ENCODE measurements around the gene MSANTD1.

MSANTD1 gene

GRCh38 chr4:3239998-3240920 lies 8.7 kb upstream of the MSANTD1 start:
- CTCF ChIA-PET = no interaction called here
- TF ChIP-seq FOXM1 (IDR thresholded peaks at IDR 0.05; ENCODE audit: borderline replicate concordance) = no peak
- TF ChIP-seq LEF1 (IDR thresholded peaks at IDR 0.05; ENCODE audit: borderline replicate concordance) = no peak
- no peak for TF ChIP-seq ARNT (IDR thresholded peaks at IDR 0.05)
- TF ChIP-seq ZNF384 (IDR thresholded peaks at IDR 0.05) = no peak
- no peak for TF ChIP-seq HDGF (IDR thresholded peaks at IDR 0.05; ENCODE audit: borderline replicate concordance)
- TF ChIP-seq SUZ12 (IDR thresholded peaks at IDR 0.05) = no peak
- no peak for TF ChIP-seq CTBP1 (IDR thresholded peaks at IDR 0.05; ENCODE audit: borderline replicate concordance)
- no peak for TF ChIP-seq L3MBTL2 (conservative IDR thresholded peaks at IDR 0.05)
- TF ChIP-seq SP1 (IDR thresholded peaks at IDR 0.05) = no peak
- no peak for TF ChIP-seq FOXA1 (IDR thresholded peaks at IDR 0.05)
- no peak for TF ChIP-seq PKNOX1 (IDR thresholded peaks at IDR 0.05)
- no peak for TF ChIP-seq ELF4 (IDR thresholded peaks at IDR 0.05)
- TF ChIP-seq BHLHE40 (IDR thresholded peaks at IDR 0.05; ENCODE audit: borderline replicate concordance) = no peak
- TF ChIP-seq TARDBP (IDR thresholded peaks at IDR 0.05) = no peak
- POLR2A ChIA-PET = no interaction called here
- DNase-seq (ENCODE audit: extremely low spot score) = no peak

- no peak for TF ChIP-seq PKNOX1 (IDR thresholded peaks at IDR 0.05)
- TF ChIP-seq SP1 (IDR thresholded peaks at IDR 0.05) = no peak
- no peak for TF ChIP-seq ARNT (IDR thresholded peaks at IDR 0.05)
- TF ChIP-seq NFRKB (IDR thresholded peaks at IDR 0.05) = no peak
- no peak for TF ChIP-seq FOXK2 (IDR thresholded peaks at IDR 0.05)
- no peak for TF ChIP-seq FOXA1 (IDR thresholded peaks at IDR 0.05)
- TF ChIP-seq SUZ12 (IDR thresholded peaks at IDR 0.05) = no peak
- no peak for TF ChIP-seq ZNF384 (IDR thresholded peaks at IDR 0.05)
- no peak for TF ChIP-seq TARDBP (IDR thresholded peaks at IDR 0.05)
- TF ChIP-seq LEF1 (IDR thresholded peaks at IDR 0.05; ENCODE audit: borderline replicate concordance) = no peak
- TF ChIP-seq CTBP1 (IDR thresholded peaks at IDR 0.05; ENCODE audit: borderline replicate concordance) = no peak
- ChIA-PET POLR2A (no interaction called here), CTCF (no interaction called here)
- DNase-seq (ENCODE audit: extremely low spot score) = no peak
Measured at GRCh38 chr4:3240936-3241522, 7.9 kb upstream of the MSANTD1 start.

GRCh38 chr4:3241898-3242524 lies 6.9 kb upstream of the MSANTD1 start:
- ChIA-PET POLR2A (no interaction called here), CTCF (no interaction called here)
- no peak for DNase-seq (ENCODE audit: extremely low spot score)
- no peak for TF ChIP-seq ARNT (IDR thresholded peaks at IDR 0.05)
- TF ChIP-seq PKNOX1 (IDR thresholded peaks at IDR 0.05) = no peak
- TF ChIP-seq ELF4 (IDR thresholded peaks at IDR 0.05) = no peak
- no peak for TF ChIP-seq SUZ12 (IDR thresholded peaks at IDR 0.05)
- TF ChIP-seq BHLHE40 (IDR thresholded peaks at IDR 0.05; ENCODE audit: borderline replicate concordance) = no peak
- no peak for TF ChIP-seq LEF1 (IDR thresholded peaks at IDR 0.05; ENCODE audit: borderline replicate concordance)
- TF ChIP-seq FOXK2 (IDR thresholded peaks at IDR 0.05) = no peak
- no peak for TF ChIP-seq SP1 (IDR thresholded peaks at IDR 0.05)
- no peak for TF ChIP-seq CTBP1 (IDR thresholded peaks at IDR 0.05; ENCODE audit: borderline replicate concordance)
- TF ChIP-seq HDGF (IDR thresholded peaks at IDR 0.05; ENCODE audit: borderline replicate concordance) = no peak
- no peak for TF ChIP-seq TARDBP (IDR thresholded peaks at IDR 0.05)

- DNase-seq (ENCODE audit: extremely low spot score) = no peak
- TF ChIP-seq CTBP1 (IDR thresholded peaks at IDR 0.05; ENCODE audit: borderline replicate concordance) (no peak), BHLHE40 (IDR thresholded peaks at IDR 0.05; ENCODE audit: borderline replicate concordance) (no peak), ZNF384 (IDR thresholded peaks at IDR 0.05) (no peak), SP1 (IDR thresholded peaks at IDR 0.05) (no peak), TARDBP (IDR thresholded peaks at IDR 0.05) (no peak), HDGF (IDR thresholded peaks at IDR 0.05; ENCODE audit: borderline replicate concordance) (no peak), FOXA1 (IDR thresholded peaks at IDR 0.05) (no peak), ELF4 (IDR thresholded peaks at IDR 0.05) (no peak), SUZ12 (IDR thresholded peaks at IDR 0.05) (no peak), NFRKB (IDR thresholded peaks at IDR 0.05) (no peak), FOXK2 (IDR thresholded peaks at IDR 0.05) (no peak), LEF1 (IDR thresholded peaks at IDR 0.05; ENCODE audit: borderline replicate concordance) (no peak), PKNOX1 (IDR thresholded peaks at IDR 0.05) (no peak), ARNT (IDR thresholded peaks at IDR 0.05) (no peak), L3MBTL2 (conservative IDR thresholded peaks at IDR 0.05) (no peak)
- ChIA-PET CTCF (interaction anchor here (0.5 kb wide), 1 partner anchor 86 kb away, joined by 4 read pairs; no protein-coding TSS in a partner anchor), POLR2A (no interaction called here)
Measured at GRCh38 chr4:3243136-3243780, 5.7 kb upstream of the MSANTD1 start.

Measured in HEK293T (cell line).